OCI-M1 (cell line): ENCODE measurements around the gene PTPDC1.
A peak's percentile ranks its signal among the peaks of the same experiment; 100 is the strongest.
"Not testable (repeated sequence)": the region's sequence is repeated elsewhere in the genome, so short reads cannot be mapped to it uniquely, and the experiment has no call there.

Experiments
- DNase-seq: peaks from one replicate; lab custom pipeline; 2025; lab: John Stamatoyannopoulos, UW

PTPDC1 gene

GRCh38 chr9:94094219-94095145, 10.2 kb downstream of the PTPDC1 start:
- not testable (repeated sequence) for DNase-seq

- DNase-seq, result no peak
Observed at GRCh38 chr9:94096819-94097577, 12.7 kb downstream of the PTPDC1 start.

- DNase-seq, result no peak
Observed at GRCh38 chr9:94097788-94098414, 13.6 kb downstream of the PTPDC1 start.

GRCh38 chr9:94100152-94100879, 16.1 kb downstream of the PTPDC1 start:
- no peak for DNase-seq

- peak; percentile 58 for DNase-seq
Observed at GRCh38 chr9:94101162-94101853, 17.0 kb downstream of the PTPDC1 start.

- DNase-seq, result no peak
Observed at GRCh38 chr9:94108584-94108983, 24.3 kb downstream of the PTPDC1 start.

- no peak for DNase-seq
Observed at GRCh38 chr9:94110821-94111252, 26.6 kb downstream of the PTPDC1 start.

- no peak for DNase-seq
Observed at GRCh38 chr9:94111446-94111845, 27.2 kb downstream of the PTPDC1 start.

- peak; percentile 56 for DNase-seq
Observed at GRCh38 chr9:94112716-94113465, 28.6 kb downstream of the PTPDC1 start.

- not testable (repeated sequence) for DNase-seq
Observed at GRCh38 chr9:94120088-94120487, 35.8 kb downstream of the PTPDC1 start.

GRCh38 chr9:94120854-94121376, 36.7 kb downstream of the PTPDC1 start:
- no peak for DNase-seq

- no peak for DNase-seq
Observed at GRCh38 chr9:94126844-94127243, 42.6 kb downstream of the PTPDC1 start.

GRCh38 chr9:94127806-94128205, 43.5 kb downstream of the PTPDC1 start:
- no peak for DNase-seq

- peak; percentile 4 for DNase-seq
Observed at GRCh38 chr9:94128580-94128979, 44.3 kb downstream of the PTPDC1 start.

- no peak for DNase-seq
Observed at GRCh38 chr9:94134629-94135028, 50.4 kb downstream of the PTPDC1 start.

- no peak for DNase-seq
Observed at GRCh38 chr9:94135222-94135621, 51.0 kb downstream of the PTPDC1 start.

- no peak for DNase-seq
Observed at GRCh38 chr9:94139672-94140417, 55.6 kb downstream of the PTPDC1 start.

- DNase-seq, result no peak
Observed at GRCh38 chr9:94140418-94140780, 56.1 kb downstream of the PTPDC1 start.
